NOMO-1 treated with DMSO at 0.1 percent for 48 hours (cell line): ENCODE data around the gene KCTD5.
A peak's percentile ranks its signal among the peaks of the same experiment; 100 is the strongest.
"Not testable (repeated sequence)": the region's sequence is repeated elsewhere in the genome, so short reads cannot be mapped to it uniquely, and the experiment has no call there.

Experiments used
- DNase-seq: peaks from one replicate; lab custom pipeline; 2025; ENCODE audit not compliant: unreplicated experiment; lab: John Stamatoyannopoulos, UW

Gene KCTD5

GRCh38 chr16:2682209-2683021 lies at the start of gene KCTD5:
TSS of gene KCTD5 (plus strand) at chr16:2682523. CDS start at chr16:2682549, 26 bp downstream.
- peak; percentile 94 for DNase-seq

GRCh38 chr16:2639071-2639721 lies 43.1 kb upstream of the KCTD5 start:
- not testable (repeated sequence) for DNase-seq

- not testable (repeated sequence) for DNase-seq
Measured at GRCh38 chr16:2639722-2640072, 42.6 kb upstream of the KCTD5 start.

- DNase-seq = not testable (repeated sequence)
Measured at GRCh38 chr16:2642561-2642960, 39.8 kb upstream of the KCTD5 start.

- DNase-seq = not testable (repeated sequence)
Measured at GRCh38 chr16:2644754-2645453, 37.4 kb upstream of the KCTD5 start.

- not testable (repeated sequence) for DNase-seq
Measured at GRCh38 chr16:2651268-2651871, 31.0 kb upstream of the KCTD5 start.

GRCh38 chr16:2653915-2654314 lies 28.4 kb upstream of the KCTD5 start:
- DNase-seq = not testable (repeated sequence)

GRCh38 chr16:2654949-2655348 lies 27.4 kb upstream of the KCTD5 start:
- DNase-seq = not testable (repeated sequence)

- no peak for DNase-seq
Measured at GRCh38 chr16:2656985-2657384, 25.3 kb upstream of the KCTD5 start.

- not testable (repeated sequence) for DNase-seq
Measured at GRCh38 chr16:2657803-2658202, 24.5 kb upstream of the KCTD5 start.

GRCh38 chr16:2659560-2659959 lies 22.8 kb upstream of the KCTD5 start:
- DNase-seq = not testable (repeated sequence)

- not testable (repeated sequence) for DNase-seq
Measured at GRCh38 chr16:2660014-2660662, 22.2 kb upstream of the KCTD5 start.

- not testable (repeated sequence) for DNase-seq
Measured at GRCh38 chr16:2660755-2661373, 21.5 kb upstream of the KCTD5 start.

- peak; percentile 67 for DNase-seq
Measured at GRCh38 chr16:2663553-2664546, 18.5 kb upstream of the KCTD5 start.

GRCh38 chr16:2664574-2664982 lies 17.7 kb upstream of the KCTD5 start:
- DNase-seq = peak; percentile 53

GRCh38 chr16:2666671-2667070 lies 15.7 kb upstream of the KCTD5 start:
- DNase-seq = not testable (repeated sequence)

- DNase-seq = not testable (repeated sequence)
Measured at GRCh38 chr16:2669587-2669986, 12.7 kb upstream of the KCTD5 start.

- peak; percentile 16 for DNase-seq
Measured at GRCh38 chr16:2670017-2670416, 12.3 kb upstream of the KCTD5 start.

- DNase-seq = not testable (repeated sequence)
Measured at GRCh38 chr16:2671193-2671592, 11.1 kb upstream of the KCTD5 start.
